ENCODE data around the gene AGXT.

- no peak for TF ChIP-seq CTCF (conservative IDR thresholded peaks at IDR 0.05)
- no peak for TF ChIP-seq ZFX (IDR thresholded peaks at IDR 0.05)
These were observed 60.9 kb downstream of the AGXT start for GRCh38 chr2:240929364-240930095.

All from C4-2B (cell line).